MM.1S (cell line): ENCODE results near the gene MEGF6.
A peak's percentile ranks its signal among the peaks of the same experiment; 100 is the strongest.

ENCODE experiments used
- DNase-seq: peaks from one replicate; pipeline ENCODE4 v3.0.0-alpha.2; 2015
- H2AFZ ChIP-seq: fragments of 300-600 bp; sonication (generic); 2 replicates; pipeline ENCODE4 v1.6.0; 2016; ENCODE audit warnings: antibody characterized with exemption, low read length
- H3F3A ChIP-seq: fragments of 300-600 bp; sonication (generic); 2 replicates; pipeline ENCODE4 v1.6.1; 2016; ENCODE audit warnings: mild to moderate bottlenecking, antibody characterized with exemption, low read length, moderate library complexity, mixed read lengths; ENCODE audit not compliant: insufficient read depth
- H3K27ac ChIP-seq: fragments of 300-600 bp; sonication (generic); 2 replicates; pipeline ENCODE4 v1.5.1; 2016; ENCODE audit warnings: mild to moderate bottlenecking, low read length
- H3K27me3 ChIP-seq: fragments of 300-600 bp; sonication (generic); replicated peaks from 2 replicates; pipeline ENCODE4 v1.6.0; 2016; ENCODE audit warnings: low read length; ENCODE audit not compliant: insufficient read depth
- H3K36me3 ChIP-seq: fragments of 300-600 bp; sonication (generic); replicated peaks from 2 replicates; pipeline ENCODE4 v1.6.1; 2016; ENCODE audit warnings: mild to moderate bottlenecking, low read length, mixed read lengths; ENCODE audit not compliant: insufficient read depth
- H3K4me1 ChIP-seq: fragments of 300-600 bp; sonication (generic); 2 replicates; pipeline ENCODE4 v1.6.1; 2016; ENCODE audit warnings: low read length, mixed read lengths
- H3K4me2 ChIP-seq: fragments of 300-600 bp; sonication (generic); 2 replicates; pipeline ENCODE4 v1.6.0; 2016; ENCODE audit warnings: low read depth, low read length
- H3K4me3 ChIP-seq: fragments of 300-600 bp; sonication (generic); 2 replicates; pipeline ENCODE4 v1.5.1; 2016; ENCODE audit warnings: low read length, mixed read lengths
- H3K79me2 ChIP-seq: fragments of 300-600 bp; sonication (generic); 2 replicates; pipeline ENCODE4 v1.6.1; 2016; ENCODE audit warnings: mixed run types, low read length, mixed read lengths
- H3K9ac ChIP-seq: fragments of 300-600 bp; sonication (generic); 2 replicates; pipeline ENCODE4 v1.6.1; 2016; ENCODE audit warnings: low read length, mixed read lengths
- H3K9me2 ChIP-seq: fragments of 300-600 bp; sonication (generic); replicated peaks from 2 replicates; pipeline ENCODE4 v1.6.1; 2016; ENCODE audit warnings: mild to moderate bottlenecking, low read length, mixed read lengths; ENCODE audit not compliant: insufficient read depth
- H3K9me3 ChIP-seq: fragments of 300-600 bp; sonication (generic); replicated peaks from 2 replicates; pipeline ENCODE4 v1.6.1; 2016; ENCODE audit warnings: mild to moderate bottlenecking, low read length, mixed read lengths; ENCODE audit not compliant: insufficient read depth
- H4K20me1 ChIP-seq: fragments of 300-600 bp; sonication (generic); 2 replicates; pipeline ENCODE4 v1.6.1; 2016; ENCODE audit warnings: mild to moderate bottlenecking, low read length, moderate library complexity, mixed read lengths; ENCODE audit not compliant: insufficient read depth
- CTCF ChIP-seq: fragments of 300-600 bp; sonication (generic); IDR thresholded peaks from 2 replicates; pipeline ENCODE4 v1.5.1; 2016; ENCODE audit warnings: antibody characterized with exemption, low read length, mixed read lengths
- EZH2 ChIP-seq: fragments of 300-600 bp; sonication (generic); optimal IDR thresholded peaks from 2 replicates; pipeline ENCODE3; 2017; ENCODE audit warnings: low read depth, mild to moderate bottlenecking, antibody characterized with exemption, low read length, mixed read lengths
- EZH2phosphoT487 ChIP-seq: fragments of 300-600 bp; sonication (generic); IDR thresholded peaks from 2 replicates; pipeline ENCODE4 v1.6.1; 2018; ENCODE audit warnings: antibody characterized with exemption, low read length

MEGF6 gene

DNA sequence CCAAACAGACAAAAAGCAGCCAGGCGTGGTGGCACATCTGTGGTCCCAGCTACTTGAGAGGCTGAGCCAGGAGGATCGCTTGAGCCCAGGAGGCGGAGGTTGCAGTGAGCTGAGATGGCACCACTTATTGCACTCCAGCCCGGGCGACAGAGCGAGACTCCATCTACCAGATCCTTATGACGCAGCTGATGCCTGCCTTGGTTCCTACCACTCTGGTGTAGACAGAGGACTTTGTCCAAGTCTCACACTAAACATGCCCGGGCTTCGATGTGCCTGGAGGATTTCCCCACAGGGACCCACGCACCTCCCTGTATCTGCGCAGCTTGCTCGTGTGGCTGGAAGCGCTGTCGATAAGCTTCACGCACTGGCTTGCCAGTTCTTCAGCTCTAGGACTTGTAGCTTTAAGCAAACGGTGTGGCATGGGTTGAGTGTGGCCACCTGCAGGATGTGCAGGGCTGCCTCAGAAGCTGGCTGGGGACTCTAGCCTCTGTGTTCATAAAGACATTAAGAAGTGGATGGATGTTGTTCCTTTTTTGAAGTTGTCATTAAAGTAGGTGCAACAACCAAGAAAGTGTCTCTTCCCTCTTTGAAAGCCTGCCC lies 18.4 kb upstream of the MEGF6 start:
- Histone ChIP-seq H3K36me3 (0 out of 2 replicates have a peak, but pooled peaks cover 3% of the 10 kb centered on the region), H3K9me2 (no peaks in the 10 kb centered on the region), H3K4me1 (peaks cover 34% of the 10 kb centered on the region)

DNA sequence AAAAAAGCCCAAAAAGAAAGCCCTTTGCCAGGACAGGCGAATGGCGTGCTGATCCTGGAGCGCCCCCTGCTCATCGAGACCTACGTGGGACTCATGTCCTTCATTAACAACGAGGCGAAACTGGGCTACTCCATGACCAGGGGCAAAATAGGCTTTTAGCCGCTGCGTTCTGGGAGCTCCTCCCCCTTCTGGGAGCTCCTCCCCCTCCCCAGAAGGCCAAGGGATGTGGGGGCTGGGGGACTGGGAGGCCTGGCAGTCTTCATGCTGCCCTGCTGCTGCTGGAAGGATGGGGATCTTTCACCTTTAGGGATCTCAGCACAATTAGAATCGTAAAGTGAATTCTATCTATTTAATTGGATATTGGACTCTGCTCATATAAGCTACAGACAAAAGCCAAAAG lies 17.1 kb upstream of the MEGF6 start:
- DNase-seq = no peak
- peaks cover 34% of the 10 kb centered on the region for H3K4me1 ChIP-seq

More for the DNA sequence above, 18.4 kb upstream of the MEGF6 start:
- no peaks in the 10 kb centered on the region for H4K20me1 ChIP-seq
- H3K9me3 ChIP-seq = no peaks in the 10 kb centered on the region
- H3K4me2 ChIP-seq = peak overlapping the region; percentile 42
- peak; percentile 67 for DNase-seq
- peaks cover 6% of the 10 kb centered on the region for H3K79me2 ChIP-seq
- H3K4me3 ChIP-seq = peak overlapping the region; percentile 11; the same call in 1 of the 2 replicates
- H3K27ac ChIP-seq = peak overlapping the region; percentile 62
- H3K9ac ChIP-seq = no peak overlapping the region
- H2AFZ ChIP-seq = no peak overlapping the region
- peaks cover 17% of the 10 kb centered on the region for H3F3A ChIP-seq
- TF ChIP-seq EZH2phosphoT487 (no peak), CTCF (no peak), EZH2 (no peak)
- H3K27me3 ChIP-seq = no peaks in the 10 kb centered on the region

GRCh38 chr1:3627515-3628253 lies 16.4 kb upstream of the MEGF6 start:
- H3K36me3 ChIP-seq = no peaks in the 10 kb centered on the region
- no peaks in the 10 kb centered on the region for H3K27me3 ChIP-seq
- H3K27ac ChIP-seq = no peak overlapping the region
- peaks cover 34% of the 10 kb centered on the region for H3K4me1 ChIP-seq
- H3K4me3 ChIP-seq = no peak overlapping the region
- no peak overlapping the region for H3K4me2 ChIP-seq
- DNase-seq = no peak
- no peaks in the 10 kb centered on the region for H4K20me1 ChIP-seq
- no peak overlapping the region for H3K9ac ChIP-seq
- no peak overlapping the region for H2AFZ ChIP-seq
- H3K9me2 ChIP-seq = no peaks in the 10 kb centered on the region
- peaks cover 17% of the 10 kb centered on the region for H3F3A ChIP-seq
- H3K79me2 ChIP-seq = peaks cover 6% of the 10 kb centered on the region
- H3K9me3 ChIP-seq = no peaks in the 10 kb centered on the region
- TF ChIP-seq CTCF (no peak), EZH2 (no peak), EZH2phosphoT487 (no peak)

More for the DNA sequence above, 17.1 kb upstream of the MEGF6 start:
- Histone ChIP-seq H3K9me2 (no peaks in the 10 kb centered on the region), H2AFZ (no peak overlapping the region), H3K4me3 (no peak overlapping the region), H4K20me1 (no peaks in the 10 kb centered on the region), H3K27me3 (no peaks in the 10 kb centered on the region), H3K4me2 (no peak overlapping the region), H3F3A (peaks cover 17% of the 10 kb centered on the region), H3K79me2 (peaks cover 6% of the 10 kb centered on the region), H3K9ac (no peak overlapping the region), H3K36me3 (0 out of 2 replicates have a peak, but pooled peaks cover 3% of the 10 kb centered on the region), H3K9me3 (no peaks in the 10 kb centered on the region), H3K27ac (no peak overlapping the region)
- TF ChIP-seq CTCF (no peak), EZH2 (no peak), EZH2phosphoT487 (no peak)
